HCT116 (cell line): ENCODE results near the gene HEATR5B. TPM values are rescaled to one million over a fixed set of nuclear protein-coding genes. Genes with fewer than 3 reads are reported as not detected.
A peak's percentile ranks its signal among the peaks of the same experiment; 100 is the strongest.

ENCODE experiments used
- ATAC-seq: fragments of 200-7000 bp; cut with Tn5 transposase; 2 replicates; pipeline ENCODE4 v1.9.1; 2020; ENCODE audit warnings: mild to moderate bottlenecking, moderate library complexity
- Bru-seq: library from RNA; stranded (reverse); fragments of 400-500 nt; gene quantifications from one replicate; lab custom pipeline; 2021; lab: Mats Ljungman, UMichigan
- BruChase-seq, 2 experiments: library from RNA; stranded (reverse); fragments of 400-500 nt; gene quantifications; one replicate each; lab custom pipeline; 2021; lab: Mats Ljungman, UMichigan
- BruUV-seq: library from RNA; stranded (reverse); fragments of 400-500 nt; replicated peaks from 2 replicates; lab custom pipeline; 2021; lab: Mats Ljungman, UMichigan
- CTCF ChIA-PET: fragments of 300-600 bp; sonication (Branson Sonifier 250); formaldehyde crosslinking; loops from one replicate; lab custom pipeline; 2021; ENCODE audit warnings: antibody characterized with exemption; lab: Charles Lee
- POLR2A ChIA-PET: fragments of 300-600, 350-600 bp; sonication (Branson Sonifier 250); formaldehyde crosslinking; loops from one replicate; lab custom pipeline; 2021; ENCODE audit warnings: antibody characterized with exemption; lab: Charles Lee
- RAD21 ChIA-PET, 2 experiments: fragments of 300-600 bp; sonication (Branson Sonifier 250); formaldehyde crosslinking; loops; one replicate each; lab custom pipeline; 2023; ENCODE audit warnings: low total read pairs in 2 of 2; ENCODE audit not compliant: uncharacterized antibody in 2 of 2, unreplicated experiment in 2 of 2, low non-redundant PET in 1 of 2; lab: Charles Lee
- DNase-seq: peaks from one replicate; pipeline ENCODE4 v3.0.0-alpha.2; 2010; ENCODE audit warnings: low read depth, low spot score
- H2AFZ ChIP-seq: fragments of 200-600 bp; shearing (Covaris generic), sonication (generic); 2 replicates; pipeline ENCODE4 v1.6.1; 2017; ENCODE audit warnings: low read depth, mixed run types, mixed read lengths, antibody characterized with exemption, low read length; ENCODE audit not compliant: poor library complexity, severe bottlenecking
- H3K27ac ChIP-seq: 2 replicates; pipeline ENCODE4 v1.5.1; 2012; ENCODE audit warnings: low read depth, low read length
- H3K27me3 ChIP-seq: fragments of 200-600 bp; sonication (generic); 2 replicates; pipeline ENCODE4 v1.6.1; 2016; ENCODE audit warnings: mixed run types, low read length, mixed read lengths; ENCODE audit not compliant: insufficient read depth
- H3K36me3 ChIP-seq, 2 experiments: fragments of 200-500 bp in 1 of 2; fragments of 200-600 bp in 1 of 2; sonication (Bioruptor generic) in 1 of 2; sonication (generic) in 1 of 2; 2 replicates each; pipeline versions ENCODE4 v1.5.1 to v1.6.1; 2014 to 2016; ENCODE audit warnings: low read length in 2 of 2, inconsistent platforms in 1 of 2, mixed read lengths in 1 of 2, mixed run types in 1 of 2; ENCODE audit not compliant: insufficient read depth in 2 of 2, control insufficient read depth in 1 of 2
- H3K4me1 ChIP-seq, 2 experiments: fragments of 200-600 bp in 1 of 2; sonication (generic) in 1 of 2; 2 replicates each; pipeline versions ENCODE4 v1.5.1 to v1.6.1; 2012 to 2017; ENCODE audit warnings: low read length in 2 of 2, inconsistent platforms in 1 of 2, mild to moderate bottlenecking in 1 of 2, mixed read lengths in 1 of 2, mixed run types in 1 of 2, moderate library complexity in 1 of 2; ENCODE audit not compliant: insufficient read depth in 2 of 2, control insufficient read depth in 1 of 2
- H3K4me2 ChIP-seq: fragments of 200-600 bp; sonication (generic); 2 replicates; pipeline ENCODE4 v1.6.1; 2017; ENCODE audit warnings: mixed run types, low read length, mixed read lengths
- H3K4me3 ChIP-seq, 2 experiments: fragments of 200-600 bp in 1 of 2; sonication (generic) in 1 of 2; replicated peaks in 1 of 2; 2 replicates each; pipeline ENCODE4 v1.5.1; 2011 to 2016; ENCODE audit warnings: low read length in 2 of 2, control low read depth in 1 of 2, low read depth in 1 of 2, mild to moderate bottlenecking in 1 of 2, mixed read lengths in 1 of 2, mixed run types in 1 of 2
- H3K79me2 ChIP-seq: fragments of 200-600 bp; sonication (generic); 2 replicates; pipeline ENCODE4 v1.6.1; 2017; ENCODE audit warnings: mild to moderate bottlenecking, mixed run types, low read length, moderate library complexity, mixed read lengths; ENCODE audit not compliant: insufficient read depth
- H3K9ac ChIP-seq: fragments of 200-600 bp; sonication (generic); 2 replicates; pipeline ENCODE4 v1.6.1; 2016; ENCODE audit warnings: low read length, mixed read lengths
- H3K9me2 ChIP-seq: fragments of 200-600 bp; sonication (generic), shearing (Covaris generic); 2 replicates; pipeline ENCODE4 v1.6.1; 2017; ENCODE audit warnings: mixed run types, mild to moderate bottlenecking, moderate library complexity; ENCODE audit not compliant: insufficient read depth
- H3K9me3 ChIP-seq, 2 experiments: fragments of 200-500 bp in 1 of 2; fragments of 200-600 bp in 1 of 2; sonication (Bioruptor generic) in 1 of 2; sonication (generic) in 1 of 2; 2 replicates each; pipeline ENCODE4 v1.6.1; 2014 to 2017; ENCODE audit warnings: low read length in 2 of 2, mixed read lengths in 2 of 2, inconsistent platforms in 1 of 2, low read depth in 1 of 2, mild to moderate bottlenecking in 1 of 2, mixed run types in 1 of 2, moderate library complexity in 1 of 2; ENCODE audit not compliant: control insufficient read depth in 1 of 2, insufficient read depth in 1 of 2
- H4K20me1 ChIP-seq: fragments of 200-600 bp; sonication (generic), shearing (Covaris generic); 2 replicates; pipeline ENCODE4 v1.6.1; 2017; ENCODE audit warnings: mixed run types, mild to moderate bottlenecking, moderate library complexity; ENCODE audit not compliant: insufficient read depth
- ATF3 ChIP-seq: IDR thresholded peaks from 2 replicates; pipeline ENCODE4 v1.6.1; 2012
- CBX3 ChIP-seq: IDR thresholded peaks from 2 replicates; pipeline ENCODE4 v1.6.1; 2012; ENCODE audit warnings: low read depth
- CEBPB ChIP-seq: IDR thresholded peaks from 2 replicates; pipeline ENCODE4 v1.6.1; 2012; ENCODE audit warnings: low read depth
- EGR1 ChIP-seq: IDR thresholded peaks from 2 replicates; pipeline ENCODE4 v1.6.1; 2012; ENCODE audit warnings: low read depth
- ELF1 ChIP-seq: IDR thresholded peaks from 2 replicates; pipeline ENCODE4 v1.6.1; 2012; ENCODE audit warnings: low read depth, borderline replicate concordance
- EZH2 ChIP-seq: fragments of 200-600 bp; sonication (generic); IDR thresholded peaks from 2 replicates; pipeline ENCODE4 v1.6.1; 2017; ENCODE audit warnings: antibody characterized with exemption, mixed run types
- EZH2phosphoT487 ChIP-seq: fragments of 200-600 bp; IDR thresholded peaks from 2 replicates; pipeline ENCODE4 v1.6.1; 2018; ENCODE audit warnings: antibody characterized with exemption, borderline replicate concordance
- FOSL1 ChIP-seq: IDR thresholded peaks from 2 replicates; pipeline ENCODE4 v1.6.1; 2012; ENCODE audit warnings: low read depth
- JUND ChIP-seq: IDR thresholded peaks from 2 replicates; pipeline ENCODE4 v1.6.1; 2012
- POLR2A ChIP-seq: IDR thresholded peaks from 2 replicates; pipeline ENCODE4 v1.7.0; 2011; ENCODE audit warnings: borderline replicate concordance; ENCODE audit not compliant: insufficient read depth, insufficient read length; ENCODE audit errors: extremely low read depth
- POLR2AphosphoS5 ChIP-seq: IDR thresholded peaks from 2 replicates; pipeline ENCODE4 v1.6.1; 2011; ENCODE audit warnings: mild to moderate bottlenecking, low read depth, low read length, moderate library complexity
- RAD21 ChIP-seq: IDR thresholded peaks from 2 replicates; pipeline ENCODE4 v1.6.1; 2012; ENCODE audit warnings: low read depth, mild to moderate bottlenecking
- REST ChIP-seq: IDR thresholded peaks from 2 replicates; pipeline ENCODE4 v1.6.1; 2012; ENCODE audit warnings: low read depth
- SP1 ChIP-seq: IDR thresholded peaks from 2 replicates; pipeline ENCODE4 v1.6.1; 2012; ENCODE audit warnings: low read depth
- SRF ChIP-seq: IDR thresholded peaks from 2 replicates; pipeline ENCODE4 v1.6.1; 2012; ENCODE audit warnings: low read depth
- TCF7L2 ChIP-seq: IDR thresholded peaks from 2 replicates; pipeline ENCODE4 v1.7.0; 2011; ENCODE audit warnings: borderline replicate concordance, inconsistent platforms; ENCODE audit not compliant: insufficient read depth, insufficient read length; ENCODE audit errors: extremely low read depth
- YY1 ChIP-seq: IDR thresholded peaks from 2 replicates; pipeline ENCODE4 v1.6.1; 2011; ENCODE audit warnings: low read length, low read depth, moderate library complexity, mild to moderate bottlenecking; ENCODE audit not compliant: insufficient replicate concordance; ENCODE audit errors: extremely low read depth
- ZFX ChIP-seq: fragments of 450-650 bp; IDR thresholded peaks from 2 replicates; pipeline ENCODE4 v1.6.1; 2017
- intact Hi-C: fragments of 100-400 bp; cut with micrococcal nuclease; formaldehyde crosslinking; loops from 2 replicates; pipeline ENCODE4 v1.10.0; 2022
- long read RNA-seq: library from polyadenylated mRNA; unstranded; transcript quantifications from one replicate; pipeline ENCODE4 v2.0.0, GENCODE V29; 2021; ENCODE audit not compliant: unreplicated experiment
- polyA plus RNA-seq: library from polyadenylated mRNA; unstranded; fragments of >200 nt; gene quantifications from 2 replicates; pipeline ENCODE4 v1.2.1, GENCODE V29; 2012; ENCODE audit warnings: missing spikeins
- total RNA-seq: library from RNA; stranded (reverse); gene quantifications from one replicate; pipeline ENCODE4 v1.2.1, GENCODE V29; 2021; ENCODE audit not compliant: unreplicated experiment
- TF ChIP-seq, protein P1 (sequence below): IDR thresholded peaks from 2 replicates; pipeline ENCODE4 v1.6.1; 2011; ENCODE audit warnings: mild to moderate bottlenecking, low read length, moderate library complexity; ENCODE audit not compliant: insufficient replicate concordance; ENCODE audit errors: extremely low read depth
- TF ChIP-seq, protein P2 (sequence below): IDR thresholded peaks from 2 replicates; pipeline ENCODE4 v1.6.1; 2012

The HEATR5B gene
- total RNA-seq (10.6 TPM), Bru-seq, nascent RNA (percentile 64 among the genes with signal in this experiment), BruChase-seq, experiment 1, labeled RNA remaining after a 6-hour chase (percentile 67 among the genes with signal in this experiment), BruChase-seq, experiment 2, labeled RNA remaining after a 2-hour chase (percentile 68 among the genes with signal in this experiment)
- polyA plus RNA-seq, result 4.7 and 5.5 TPM in 2 replicates
- long read RNA-seq, partial matches to known transcripts, result 6 of 9 reads
- long read RNA-seq, other reads (novel, unspliced or antisense), result 3 of 9 reads

GRCh38 chr2:37083873-37084794 is at the start of gene HEATR5B, which contains the start of gene GPATCH11:
Gene HEATR5B (minus strand): TSS chr2:37084372. CDS start chr2:37083414, 958 bp downstream.
Gene GPATCH11 (plus strand): TSS chr2:37084518. CDS start chr2:37088382, 3,864 bp downstream.
- POLR2A ChIA-PET, result no interaction called here
- no peaks in the 10 kb centered on the region for H3K9me2 ChIP-seq
- no peak within 1 kb of the TSS for H2AFZ ChIP-seq
- peaks cover 9% of the 10 kb centered on the region; the same call in 1 of the 2 replicates for H3K79me2 ChIP-seq
- intact Hi-C loops, result no loop called here
- DNase-seq (peak; percentile 95), ATAC-seq (peak; percentile 95)
- H3K27me3 ChIP-seq, result no peaks in the 10 kb centered on the region
- H3K4me2 ChIP-seq, result peak within 1 kb of the TSS; percentile 82
- H4K20me1 ChIP-seq, result no peaks in the 10 kb centered on the region
- RAD21 ChIA-PET, result no interaction called here
- BruUV-seq, result TSS peak; percentile 55
- H3K4me1 ChIP-seq, result peaks cover 0 to 20% of the 10 kb centered on the region in 2 experiments; a peak in 3 of 4 replicates
- CTCF ChIA-PET, result no interaction called here
- no peaks in the 10 kb centered on the region for H3K36me3 ChIP-seq
- H3K9me3 ChIP-seq, result no peaks in the 10 kb centered on the region
- peak within 1 kb of the TSS; percentile 91 to 94 for H3K4me3 ChIP-seq
- peak within 1 kb of the TSS; percentile 64 for H3K9ac ChIP-seq
- H3K27ac ChIP-seq, result peak within 1 kb of the TSS; percentile 41
- TF ChIP-seq EZH2phosphoT487, result no peak
- TF ChIP-seq YY1, result no peak
- TF ChIP-seq JUND, result no peak
- TF ChIP-seq REST, result no peak
- TF ChIP-seq FOSL1, result peak; percentile 16; the same call in 1 of the 2 replicates
- peak; percentile 30; the same call in 1 of the 2 replicates for TF ChIP-seq ZFX
- TF ChIP-seq RAD21, result 0 out of 2 replicates have a peak, but pooled peaks have one; percentile 12
- no peak for TF ChIP-seq CEBPB
- no peak for TF ChIP-seq SRF
- TF ChIP-seq, protein P1, sequence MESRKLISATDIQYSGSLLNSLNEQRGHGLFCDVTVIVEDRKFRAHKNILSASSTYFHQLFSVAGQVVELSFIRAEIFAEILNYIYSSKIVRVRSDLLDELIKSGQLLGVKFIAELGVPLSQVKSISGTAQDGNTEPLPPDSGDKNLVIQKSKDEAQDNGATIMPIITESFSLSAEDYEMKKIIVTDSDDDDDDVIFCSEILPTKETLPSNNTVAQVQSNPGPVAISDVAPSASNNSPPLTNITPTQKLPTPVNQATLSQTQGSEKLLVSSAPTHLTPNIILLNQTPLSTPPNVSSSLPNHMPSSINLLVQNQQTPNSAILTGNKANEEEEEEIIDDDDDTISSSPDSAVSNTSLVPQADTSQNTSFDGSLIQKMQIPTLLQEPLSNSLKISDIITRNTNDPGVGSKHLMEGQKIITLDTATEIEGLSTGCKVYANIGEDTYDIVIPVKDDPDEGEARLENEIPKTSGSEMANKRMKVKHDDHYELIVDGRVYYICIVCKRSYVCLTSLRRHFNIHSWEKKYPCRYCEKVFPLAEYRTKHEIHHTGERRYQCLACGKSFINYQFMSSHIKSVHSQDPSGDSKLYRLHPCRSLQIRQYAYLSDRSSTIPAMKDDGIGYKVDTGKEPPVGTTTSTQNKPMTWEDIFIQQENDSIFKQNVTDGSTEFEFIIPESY, result no peak
- no peak for TF ChIP-seq EZH2
- no peak for TF ChIP-seq ATF3
- TF ChIP-seq, protein P2, sequence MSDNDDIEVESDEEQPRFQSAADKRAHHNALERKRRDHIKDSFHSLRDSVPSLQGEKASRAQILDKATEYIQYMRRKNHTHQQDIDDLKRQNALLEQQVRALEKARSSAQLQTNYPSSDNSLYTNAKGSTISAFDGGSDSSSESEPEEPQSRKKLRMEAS, result peak; percentile 86
- no peak for TF ChIP-seq TCF7L2
- TF ChIP-seq ELF1, result peak; percentile 58
- TF ChIP-seq CBX3, result no peak
- TF ChIP-seq SP1, result no peak
- no peak for TF ChIP-seq EGR1
- peak; percentile 58 for TF ChIP-seq POLR2A
- TF ChIP-seq POLR2AphosphoS5, result peak; percentile 75
